Activated naive CD4-positive, alpha-beta T cell treated with anti-CD3 and anti-CD28 coated beads for 36 hours (primary cell): ENCODE data around the gene NEUROD2. TPM values are rescaled to one million over a fixed set of nuclear protein-coding genes. Genes with fewer than 3 reads are reported as not detected.

Experiments
- CTCF ChIA-PET: fragments of 350-600 bp; sonication (Branson Sonifier 250); formaldehyde crosslinking; loops from one replicate; lab custom pipeline; 2021; ENCODE audit warnings: antibody characterized with exemption; lab: Charles Lee
- DNase-seq: peaks from one replicate; pipeline ENCODE4 v3.0.0-alpha.2; 2020
- H3K27ac Mint-ChIP-seq: one replicate; pipeline ENCODE4 v1.8.0; 2021; ENCODE audit warnings: mild to moderate bottlenecking, mixed read lengths
- H3K27me3 Mint-ChIP-seq: one replicate; pipeline ENCODE4 v1.8.0; 2021; ENCODE audit warnings: low read depth, mixed read lengths
- H3K36me3 Mint-ChIP-seq: one replicate; pipeline ENCODE4 v1.8.0; 2021; ENCODE audit warnings: low read depth, mixed read lengths
- H3K4me1 Mint-ChIP-seq: one replicate; pipeline ENCODE4 v1.8.0; 2021; ENCODE audit warnings: low read depth, mixed read lengths
- H3K4me3 Mint-ChIP-seq: one replicate; pipeline ENCODE4 v1.8.0; 2021; ENCODE audit warnings: mild to moderate bottlenecking, moderate library complexity, mixed read lengths
- H3K9me3 Mint-ChIP-seq: one replicate; pipeline ENCODE4 v1.8.0; 2021; ENCODE audit warnings: mixed read lengths
- intact Hi-C: fragments of 100-400 bp; cut with micrococcal nuclease; formaldehyde crosslinking; loops from one replicate; pipeline ENCODE4 v1.15.1; 2023
- total RNA-seq, 2 experiments: library from RNA; stranded (reverse); gene quantifications; one replicate each; pipeline ENCODE4 v1.2.3, GENCODE V29; 2021

Gene NEUROD2
- total RNA-seq, 2 experiments from 2014 or later: not detected

DNA sequence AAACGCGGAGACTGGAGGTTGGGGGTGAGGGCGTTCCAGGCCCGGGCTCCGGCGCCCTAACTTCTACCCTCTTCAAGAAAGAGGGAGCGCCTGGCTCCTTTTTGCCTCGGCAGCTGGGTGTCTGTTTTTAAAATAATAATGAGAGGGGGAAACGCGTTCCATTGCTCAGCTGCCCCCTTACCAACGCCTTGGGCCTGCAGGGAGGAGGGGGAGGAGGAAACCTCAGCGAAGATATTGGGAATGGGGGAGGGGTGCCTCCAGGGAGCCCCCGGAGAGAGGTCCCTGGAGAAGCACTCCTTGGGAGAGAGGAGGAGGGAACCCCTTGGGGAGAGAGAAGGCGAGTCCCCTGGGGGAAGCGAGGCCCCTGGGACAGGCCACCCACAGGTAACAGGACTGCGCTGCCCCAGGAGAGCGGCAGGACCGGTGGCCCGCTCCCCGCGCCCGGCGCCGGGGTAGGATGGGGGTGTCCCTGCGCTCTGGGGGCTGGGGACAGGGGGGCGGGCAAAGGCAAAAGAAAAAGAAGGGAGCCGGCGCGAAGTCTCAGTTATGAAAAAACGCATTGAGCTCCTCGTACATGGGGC is 2.7 kb downstream of the NEUROD2 start:
- intact Hi-C loops: loop anchor here (5.0 kb wide), 1 partner anchor 58 kb away; no protein-coding TSS in a partner anchor
- Mint-ChIP-seq H3K4me1 (peaks cover 20% of the 10 kb centered on the region), H3K36me3 (no peaks in the 10 kb centered on the region), H3K9me3 (no peaks in the 10 kb centered on the region), H3K27me3 (peaks cover 73% of the 10 kb centered on the region), H3K4me3 (peak overlapping the region; percentile 6), H3K27ac (no peak overlapping the region)
- CTCF ChIA-PET: no interaction called here
- no peak for DNase-seq

DNA sequence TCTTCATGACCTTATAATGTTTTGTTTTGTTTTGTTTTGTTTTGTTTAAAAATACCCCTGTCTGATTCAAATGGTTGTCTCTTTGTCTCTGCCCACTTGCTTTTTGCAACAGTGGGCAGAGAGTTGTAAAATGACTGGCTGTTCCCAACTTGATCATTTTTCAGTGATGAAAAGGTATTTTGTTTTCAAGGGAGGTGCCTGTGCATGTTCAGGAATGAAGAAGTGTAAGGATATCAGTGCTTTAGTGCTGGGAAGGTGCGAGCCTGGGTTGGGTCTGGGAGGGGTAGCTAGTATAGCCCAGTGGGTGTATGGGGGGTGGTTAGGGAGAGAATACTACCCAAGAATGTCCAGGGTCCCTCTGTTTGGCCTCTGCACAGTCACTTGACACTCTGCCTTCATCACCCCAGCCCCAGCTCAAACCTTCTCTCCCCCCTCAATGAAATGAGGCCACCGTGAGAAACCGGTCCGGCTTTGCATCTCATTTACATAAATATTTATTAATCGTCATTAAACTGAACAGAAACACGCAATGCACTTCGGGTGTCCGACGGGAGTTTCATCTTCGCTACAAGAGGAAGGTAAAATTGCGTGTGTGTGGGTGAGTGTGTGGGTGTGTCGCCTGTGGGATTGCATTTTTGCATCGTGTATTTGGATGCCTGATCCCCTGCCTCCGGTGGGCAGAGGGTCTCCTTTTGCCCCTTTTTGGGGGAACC is 4.3 kb downstream of the NEUROD2 start:
- H3K9me3 Mint-ChIP-seq: no peaks in the 10 kb centered on the region
- CTCF ChIA-PET: interaction anchor here (1.5 kb wide), 1 partner anchor 18 kb away, joined by 5 read pairs; no protein-coding TSS in a partner anchor
- no peaks in the 10 kb centered on the region for H3K36me3 Mint-ChIP-seq
- no peak overlapping the region for H3K4me3 Mint-ChIP-seq
- peaks cover 28% of the 10 kb centered on the region for H3K4me1 Mint-ChIP-seq
- no peak for DNase-seq
- intact Hi-C loops: loop anchor here (5.0 kb wide), 1 partner anchor 56 kb away; no protein-coding TSS in a partner anchor
- peaks cover 75% of the 10 kb centered on the region for H3K27me3 Mint-ChIP-seq
- no peak overlapping the region for H3K27ac Mint-ChIP-seq

- no peak for DNase-seq
- no peak overlapping the region for H3K27ac Mint-ChIP-seq
- intact Hi-C loops: loop anchor here (5.0 kb wide), 1 partner anchor 55 kb away; no protein-coding TSS in a partner anchor
- H3K36me3 Mint-ChIP-seq: no peaks in the 10 kb centered on the region
- CTCF ChIA-PET: interaction anchor here (1.5 kb wide), 1 partner anchor 19 kb away, joined by 5 read pairs; no protein-coding TSS in a partner anchor
- no peaks in the 10 kb centered on the region for H3K9me3 Mint-ChIP-seq
- H3K4me1 Mint-ChIP-seq: peaks cover 35% of the 10 kb centered on the region
- peaks cover 77% of the 10 kb centered on the region for H3K27me3 Mint-ChIP-seq
- H3K4me3 Mint-ChIP-seq: no peak overlapping the region
Measured at GRCh38 chr17:39602533-39603303, 5.0 kb downstream of the NEUROD2 start.

DNA sequence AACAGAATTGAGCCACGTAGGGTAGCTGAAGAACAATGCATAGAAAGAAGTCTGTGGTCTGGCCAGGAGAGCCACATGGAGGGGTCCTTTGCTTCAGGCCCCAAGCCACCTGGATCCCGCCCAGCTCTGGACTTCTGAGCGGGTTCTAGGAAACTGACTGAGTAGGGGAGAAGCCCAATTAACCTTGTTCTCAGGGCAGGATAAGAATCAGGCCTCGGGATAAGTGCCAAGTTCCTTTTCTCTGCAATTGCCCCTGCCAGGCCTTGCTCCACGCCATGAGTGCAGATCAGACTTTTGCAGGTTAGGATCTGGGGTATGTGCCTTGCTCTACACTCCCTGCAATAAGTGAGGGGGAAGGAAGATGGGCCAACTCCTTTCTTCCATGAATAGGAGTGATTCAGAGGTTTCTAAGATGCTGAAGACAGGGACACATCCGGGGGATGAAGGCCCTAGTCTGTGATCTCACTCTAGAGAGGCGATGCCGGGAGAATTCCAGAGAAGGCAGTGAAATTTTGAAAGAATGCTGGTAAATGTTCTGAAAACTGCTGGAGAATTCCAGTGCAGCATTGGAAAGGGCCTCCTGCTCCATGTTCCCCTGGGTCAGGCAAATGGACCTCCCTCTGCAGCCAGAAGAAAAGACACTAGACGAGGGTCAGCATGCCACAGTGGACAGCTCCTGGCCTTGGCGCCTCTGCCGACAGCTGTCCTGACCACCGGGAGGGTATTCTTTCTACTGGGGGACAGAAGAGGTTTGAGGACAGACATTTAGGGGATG is 5.8 kb downstream of the NEUROD2 start:
- no peak overlapping the region for H3K27ac Mint-ChIP-seq
- H3K27me3 Mint-ChIP-seq: peaks cover 78% of the 10 kb centered on the region
- no peaks in the 10 kb centered on the region for H3K9me3 Mint-ChIP-seq
- CTCF ChIA-PET: interaction anchor here (1.5 kb wide), 1 partner anchor 20 kb away, joined by 5 read pairs; no protein-coding TSS in a partner anchor
- H3K4me1 Mint-ChIP-seq: peaks cover 38% of the 10 kb centered on the region
- no peak overlapping the region for H3K4me3 Mint-ChIP-seq
- intact Hi-C loops: loop anchor here (5.0 kb wide), 1 partner anchor 55 kb away; no protein-coding TSS in a partner anchor
- DNase-seq: no peak
- no peaks in the 10 kb centered on the region for H3K36me3 Mint-ChIP-seq

- H3K4me1 Mint-ChIP-seq: peaks cover 39% of the 10 kb centered on the region
- DNase-seq: no peak
- H3K36me3 Mint-ChIP-seq: no peaks in the 10 kb centered on the region
- H3K4me3 Mint-ChIP-seq: no peak overlapping the region
- H3K27ac Mint-ChIP-seq: no peak overlapping the region
- peaks cover 83% of the 10 kb centered on the region for H3K27me3 Mint-ChIP-seq
- intact Hi-C loops: loop anchor here (5.0 kb wide), 1 partner anchor 54 kb away; no protein-coding TSS in a partner anchor
- CTCF ChIA-PET: interaction anchor here (1.1 to 2.0 kb wide), 3 partner anchors 21 to 34 kb away, joined by 3 to 6 read pairs (median 4); no protein-coding TSS in a partner anchor
- H3K9me3 Mint-ChIP-seq: no peaks in the 10 kb centered on the region
Measured at GRCh38 chr17:39600997-39601597, 6.6 kb downstream of the NEUROD2 start.

DNA sequence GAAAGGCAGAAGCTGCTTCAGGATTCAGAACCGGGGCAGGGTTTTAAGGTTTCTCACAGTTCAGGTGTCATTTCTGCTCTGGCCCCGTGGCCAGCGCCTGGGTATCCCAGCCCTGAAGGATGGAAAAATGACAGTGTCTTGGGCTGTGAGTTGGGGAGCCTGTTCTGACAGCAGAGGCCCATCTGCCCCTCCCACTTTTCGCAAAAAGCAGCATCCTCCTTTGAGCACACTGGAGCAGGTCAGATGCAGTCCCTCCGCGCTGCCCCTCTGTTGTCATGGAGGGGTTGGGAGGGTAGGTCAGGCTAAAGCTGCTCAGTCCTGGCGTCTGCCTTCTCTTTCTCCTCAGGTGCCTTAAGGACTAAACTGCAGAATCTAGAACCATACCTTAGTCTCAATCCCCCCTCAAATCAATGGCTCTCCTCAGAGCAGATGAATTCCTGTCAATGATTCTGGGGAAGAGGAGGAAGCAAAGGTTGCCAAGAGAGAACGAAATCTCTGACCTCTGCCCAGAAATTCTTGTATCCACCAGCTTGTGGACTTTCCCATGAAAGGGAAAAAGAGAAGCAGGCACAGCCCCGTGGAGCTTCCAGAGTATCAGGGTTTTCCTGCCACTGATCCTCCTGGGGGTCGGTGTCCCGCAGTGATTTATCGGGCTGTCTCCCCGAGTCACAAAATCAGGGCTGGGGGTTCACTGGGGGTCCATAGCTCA is 7.3 kb downstream of the NEUROD2 start:
- no peak overlapping the region for H3K4me3 Mint-ChIP-seq
- H3K27ac Mint-ChIP-seq: no peak overlapping the region
- peaks cover 84% of the 10 kb centered on the region for H3K27me3 Mint-ChIP-seq
- peaks cover 37% of the 10 kb centered on the region for H3K4me1 Mint-ChIP-seq
- intact Hi-C loops: loop anchor here (5.0 kb wide), 1 partner anchor 53 kb away; no protein-coding TSS in a partner anchor
- CTCF ChIA-PET: interaction anchor here (1.1 to 2.0 kb wide), 3 partner anchors 21 to 35 kb away, joined by 3 to 6 read pairs (median 4); no protein-coding TSS in a partner anchor
- no peak for DNase-seq
- H3K9me3 Mint-ChIP-seq: no peaks in the 10 kb centered on the region
- no peaks in the 10 kb centered on the region for H3K36me3 Mint-ChIP-seq

DNA sequence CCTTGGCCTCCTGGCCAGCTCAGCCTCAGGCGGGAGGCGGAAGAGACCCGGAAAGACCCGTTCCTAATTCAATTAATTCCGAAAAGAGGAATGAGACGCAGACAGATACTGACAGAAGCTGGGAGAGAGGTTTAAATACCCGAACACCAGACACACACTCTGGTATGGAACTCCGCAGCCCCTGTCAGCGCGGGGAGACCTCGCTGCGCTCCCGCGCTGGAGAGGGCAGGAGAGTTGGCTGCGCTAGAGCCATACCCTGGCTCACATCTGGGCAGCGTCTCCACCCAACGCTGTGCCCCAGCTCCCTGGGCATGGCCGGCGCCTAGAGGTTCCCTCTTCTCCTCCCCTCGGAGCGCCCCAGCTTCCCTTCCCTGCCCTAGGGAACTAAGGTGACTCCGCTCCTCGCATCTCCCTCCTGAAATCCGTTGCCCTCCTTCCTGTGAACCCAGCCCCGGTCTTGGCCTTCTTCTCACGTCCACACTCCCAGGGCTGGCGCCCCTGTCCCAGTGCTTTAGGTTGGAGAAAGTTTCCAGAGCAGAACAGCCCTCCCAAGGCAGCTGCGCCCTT is 8.0 kb downstream of the NEUROD2 start:
- H3K27ac Mint-ChIP-seq: no peak overlapping the region
- intact Hi-C loops: loop anchor here (5.0 kb wide), 1 partner anchor 52 kb away; no protein-coding TSS in a partner anchor
- CTCF ChIA-PET: interaction anchor here (1.2 to 2.0 kb wide), 2 partner anchors 22 to 23 kb away, joined by 3 to 6 read pairs; no protein-coding TSS in a partner anchor
- H3K4me1 Mint-ChIP-seq: peaks cover 32% of the 10 kb centered on the region
- no peak overlapping the region for H3K4me3 Mint-ChIP-seq
- H3K36me3 Mint-ChIP-seq: no peaks in the 10 kb centered on the region
- no peaks in the 10 kb centered on the region for H3K9me3 Mint-ChIP-seq
- peaks cover 83% of the 10 kb centered on the region for H3K27me3 Mint-ChIP-seq
- DNase-seq: no peak

DNA sequence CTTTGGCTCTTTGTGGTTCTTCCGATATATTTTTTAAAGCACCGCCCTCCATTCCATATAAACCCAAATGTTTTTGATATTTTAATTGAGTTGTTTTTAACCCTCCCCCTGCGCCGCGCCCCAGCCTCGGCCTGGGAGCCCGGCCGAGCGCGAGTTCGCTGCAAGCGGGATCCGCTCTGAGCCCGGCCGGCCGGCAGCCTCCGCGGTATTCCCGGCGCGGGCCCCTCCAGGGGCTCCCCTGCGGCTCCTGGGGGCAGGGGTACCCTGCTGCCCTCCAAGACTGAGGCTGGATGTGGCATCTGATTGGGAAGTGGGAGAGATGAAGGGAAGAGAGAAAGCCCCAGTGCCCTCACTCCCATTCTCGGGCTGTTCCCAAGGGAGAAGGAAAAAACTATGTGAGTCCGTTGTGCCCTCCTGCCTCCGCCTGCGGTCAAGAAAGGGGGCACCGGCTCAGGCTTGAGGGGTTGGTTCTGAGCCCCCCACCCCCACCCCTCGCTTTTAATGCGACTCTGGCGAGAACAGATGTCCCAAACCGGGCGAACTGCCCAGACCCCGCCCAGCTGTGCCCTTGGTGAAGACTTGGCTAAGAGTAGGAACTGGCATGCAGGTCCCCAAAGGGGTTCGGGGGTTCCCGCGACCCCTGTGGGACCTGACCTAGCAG is 8.6 kb downstream of the NEUROD2 start:
- CTCF ChIA-PET: interaction anchor here (2.0 kb wide), 1 partner anchor 22 kb away, joined by 6 read pairs; no protein-coding TSS in a partner anchor
- Mint-ChIP-seq H3K4me1 (peaks cover 29% of the 10 kb centered on the region), H3K27me3 (peaks cover 84% of the 10 kb centered on the region), H3K4me3 (no peak overlapping the region), H3K36me3 (no peaks in the 10 kb centered on the region), H3K27ac (no peak overlapping the region), H3K9me3 (no peaks in the 10 kb centered on the region)
- intact Hi-C loops: no loop called here
- no peak for DNase-seq

DNA sequence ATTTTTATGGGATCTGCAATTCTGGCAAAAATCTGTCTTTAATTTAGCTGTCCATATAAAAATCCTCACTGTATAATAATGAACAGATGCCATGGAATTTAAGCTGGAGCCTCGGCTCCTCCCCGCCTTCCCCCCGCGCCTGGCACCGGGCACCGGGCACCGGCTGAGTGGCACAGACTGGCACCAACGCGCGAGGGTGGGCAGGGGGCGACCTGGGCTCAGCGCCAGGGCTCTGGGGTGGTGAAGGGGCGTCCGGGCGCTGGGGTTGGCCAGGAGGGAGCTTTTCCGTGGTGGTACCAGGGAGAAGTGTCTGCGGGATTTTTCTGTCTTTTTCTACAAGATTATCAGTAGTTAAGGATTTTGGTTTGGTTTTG is 9.1 kb downstream of the NEUROD2 start:
- DNase-seq: no peak
- CTCF ChIA-PET: no interaction called here

DNA sequence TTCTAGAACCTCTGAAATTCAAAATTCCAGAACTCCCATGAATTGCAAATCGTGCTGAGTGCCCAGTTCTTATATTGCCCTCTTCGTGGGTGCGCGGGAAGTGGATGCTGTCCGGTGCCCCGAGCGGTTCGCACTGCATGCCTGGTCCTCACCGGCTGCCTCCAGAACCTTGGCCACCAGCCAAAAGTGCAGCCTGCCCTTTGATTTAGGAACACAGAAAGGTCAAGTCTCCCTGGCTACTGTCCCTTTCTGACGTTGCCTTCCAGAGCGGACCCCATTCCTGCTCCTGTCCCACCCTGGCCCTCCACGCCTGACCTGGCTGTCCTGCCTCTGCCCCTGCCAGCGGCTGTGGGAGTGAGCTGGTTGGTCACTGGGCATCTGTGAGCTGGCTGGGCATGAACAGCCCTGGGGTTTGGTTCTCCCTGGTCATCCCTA is 9.7 kb downstream of the NEUROD2 start:
- H3K4me3 Mint-ChIP-seq: no peak overlapping the region

More for the DNA sequence above, 9.1 kb downstream of the NEUROD2 start:
- H3K27me3 Mint-ChIP-seq: peaks cover 84% of the 10 kb centered on the region
- no peaks in the 10 kb centered on the region for H3K9me3 Mint-ChIP-seq
- no peak overlapping the region for H3K4me3 Mint-ChIP-seq
- peaks cover 27% of the 10 kb centered on the region for H3K4me1 Mint-ChIP-seq
- no peaks in the 10 kb centered on the region for H3K36me3 Mint-ChIP-seq
- intact Hi-C loops: no loop called here
- H3K27ac Mint-ChIP-seq: no peak overlapping the region

More for the DNA sequence above, 9.7 kb downstream of the NEUROD2 start:
- no peaks in the 10 kb centered on the region for H3K36me3 Mint-ChIP-seq
- no peak overlapping the region for H3K27ac Mint-ChIP-seq
- peaks cover 26% of the 10 kb centered on the region for H3K4me1 Mint-ChIP-seq
- CTCF ChIA-PET: interaction anchor here (0.6 to 0.8 kb wide), 2 partner anchors 22 to 248 kb away, joined by 3 read pairs; no protein-coding TSS in a partner anchor
- peaks cover 83% of the 10 kb centered on the region for H3K27me3 Mint-ChIP-seq
- DNase-seq: no peak
- no peaks in the 10 kb centered on the region for H3K9me3 Mint-ChIP-seq
- intact Hi-C loops: no loop called here
